SIG-M5 treated with dmso at 0.1 percent for 504 hours (cell line): ENCODE measurements around the gene TMEM116.
A peak's percentile ranks its signal among the peaks of the same experiment; 100 is the strongest.
"Not testable (repeated sequence)": the region's sequence is repeated elsewhere in the genome, so short reads cannot be mapped to it uniquely, and the experiment has no call there.

Experiments used
- DNase-seq: peaks from one replicate; lab custom pipeline; 2025; ENCODE audit not compliant: unreplicated experiment; lab: John Stamatoyannopoulos, UW

Gene TMEM116

DNA sequence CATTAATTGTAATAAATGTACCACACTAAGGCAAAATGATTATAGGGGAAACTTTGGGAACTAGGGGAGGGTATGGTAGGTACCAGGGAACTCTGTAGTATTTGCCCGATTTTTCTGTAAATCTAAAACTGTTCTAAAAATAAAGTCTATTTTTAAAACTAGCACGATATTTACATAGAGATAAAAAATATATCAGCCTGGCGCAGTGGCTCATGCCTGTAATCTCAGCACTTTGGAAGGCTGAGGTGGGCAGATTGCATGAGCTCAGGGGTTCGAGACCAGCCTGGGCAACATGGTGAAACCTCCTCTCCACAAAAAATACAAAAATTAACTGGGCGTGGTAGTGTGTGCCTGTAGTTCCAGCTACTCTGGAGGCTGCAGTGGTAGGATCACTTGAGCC lies 32.4 kb downstream of the TMEM116 start:
- DNase-seq, result no peak

DNA sequence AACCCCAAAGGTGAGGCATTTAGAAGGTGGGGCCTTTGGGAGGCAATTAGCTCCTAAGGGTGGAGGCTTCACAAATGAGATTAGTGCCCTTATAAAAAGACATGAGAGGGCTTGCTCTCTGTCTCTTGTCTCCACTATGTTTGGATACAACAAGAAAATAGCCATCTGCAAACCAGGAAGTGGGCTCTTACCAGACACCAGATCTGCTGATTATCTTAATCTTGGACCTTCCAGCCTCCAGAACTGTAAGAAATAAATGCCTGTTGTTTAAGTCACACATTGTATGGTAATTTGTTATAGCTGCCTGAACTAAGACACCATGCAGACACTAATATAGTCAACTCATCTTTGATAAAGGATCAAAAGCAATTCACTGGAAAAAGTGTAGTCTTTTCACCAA lies 34.4 kb downstream of the TMEM116 start:
- DNase-seq, result no peak

DNA sequence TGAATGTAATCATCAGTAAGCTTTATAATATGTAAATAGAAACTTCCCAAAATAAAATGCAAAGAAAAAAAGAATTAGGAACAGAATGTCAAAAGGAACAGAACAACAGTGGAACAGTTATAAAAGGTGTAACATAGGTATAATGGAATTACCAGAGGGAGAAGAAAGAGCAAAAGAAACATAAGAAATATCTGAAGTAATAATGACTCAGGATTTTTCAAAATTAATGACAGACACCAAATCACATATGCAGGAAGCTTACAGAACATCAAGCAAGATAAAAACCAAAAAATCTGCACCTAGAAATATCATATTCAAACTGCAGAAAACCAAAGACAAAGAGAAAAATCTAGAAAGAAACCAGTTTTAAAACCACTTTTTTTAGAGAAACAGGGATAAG lies 36.1 kb downstream of the TMEM116 start:
- DNase-seq, result no peak

DNA sequence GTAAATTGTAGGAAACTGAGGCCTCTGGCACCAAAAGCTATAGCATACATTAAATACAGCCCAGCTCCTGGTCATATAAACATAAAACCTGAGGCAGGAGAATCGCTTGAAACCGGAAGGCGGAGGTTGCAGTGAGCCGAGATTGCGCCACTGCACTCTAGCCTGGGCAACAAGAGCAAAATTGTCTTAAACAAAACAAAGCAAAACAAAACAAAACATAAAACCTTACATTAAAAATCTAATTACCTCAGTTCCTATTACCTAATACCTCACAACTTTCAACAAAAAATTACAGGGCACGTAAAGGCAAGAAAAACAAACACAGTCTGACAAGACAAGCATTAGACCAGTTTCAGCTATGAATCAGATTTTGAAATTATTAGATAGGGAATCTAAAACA lies 36.7 kb downstream of the TMEM116 start:
- DNase-seq, result no peak

DNA sequence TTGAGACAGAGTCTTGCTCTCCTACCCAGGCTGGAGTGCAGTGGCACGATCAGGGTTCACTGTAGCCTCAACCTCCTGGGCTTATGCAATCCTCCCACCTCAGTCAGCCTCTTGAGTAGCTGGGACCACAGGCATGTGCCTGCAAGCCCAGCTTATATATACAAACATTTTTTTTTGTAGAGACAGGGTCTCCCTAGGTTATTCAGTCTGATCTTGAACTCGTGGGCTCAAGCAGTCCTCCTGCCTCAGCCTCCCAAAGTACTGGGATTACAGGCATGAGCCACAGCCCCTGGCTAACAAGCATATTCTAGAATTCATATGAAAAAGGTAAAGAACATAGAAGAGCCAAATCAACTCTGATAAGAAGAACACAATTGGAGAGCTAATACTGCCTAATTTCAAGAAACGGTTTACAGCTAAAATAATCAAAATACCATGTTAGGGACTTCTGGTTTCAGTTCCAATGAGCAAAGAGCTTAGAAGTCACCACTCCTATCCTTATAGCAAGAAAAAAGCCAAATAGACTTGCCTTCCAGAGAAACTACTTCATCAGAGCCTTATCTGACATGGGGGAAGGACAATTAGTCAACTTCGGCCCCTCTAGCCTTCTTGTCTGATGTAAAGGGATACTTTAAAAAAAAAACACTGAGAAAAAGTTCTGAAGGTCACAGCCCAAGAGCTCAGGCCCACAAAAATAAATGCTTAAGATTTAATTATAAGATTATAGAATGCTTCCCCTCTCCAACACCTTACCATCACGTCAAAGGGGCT lies 37.6 kb downstream of the TMEM116 start:
- no peak for DNase-seq

DNA sequence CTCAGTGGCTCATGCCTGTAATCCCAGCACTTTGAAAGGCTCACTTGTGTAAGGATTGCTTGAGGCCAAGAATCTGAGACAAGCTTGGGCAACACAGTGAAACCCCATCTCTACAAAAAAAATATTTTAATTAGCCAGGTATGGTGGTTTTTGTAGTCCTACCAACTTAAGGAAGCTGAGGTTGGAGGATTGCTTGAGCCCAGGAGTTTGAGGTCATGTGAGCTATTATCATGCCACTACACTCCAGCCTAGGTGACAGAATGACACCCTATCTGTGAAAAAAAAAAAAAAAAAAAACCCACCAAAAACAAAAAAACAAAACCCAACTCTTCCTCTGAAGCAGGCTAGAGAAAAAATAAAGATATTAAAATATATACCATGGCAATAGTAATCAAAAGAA lies 41.2 kb downstream of the TMEM116 start:
- DNase-seq, result no peak

DNA sequence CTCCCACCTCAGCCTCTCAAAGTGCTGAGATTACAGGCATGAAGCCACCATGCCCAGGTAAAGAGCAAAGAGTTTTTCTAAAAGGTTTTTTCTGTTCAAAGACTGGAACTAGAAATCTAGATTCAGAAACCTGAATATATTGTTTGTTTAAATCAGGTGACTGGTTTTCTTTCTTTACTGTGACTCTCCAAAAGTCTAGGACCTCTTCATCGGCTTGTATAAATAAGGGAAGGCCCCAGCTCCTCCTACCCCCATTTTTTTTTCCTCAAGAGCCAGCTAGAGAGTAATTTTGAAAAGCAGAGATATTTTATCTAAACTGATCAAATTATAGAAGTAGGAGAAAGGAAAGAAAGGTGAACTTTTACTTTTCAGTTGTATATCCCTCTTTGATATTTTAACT lies 48.0 kb downstream of the TMEM116 start:
- no peak for DNase-seq

DNA sequence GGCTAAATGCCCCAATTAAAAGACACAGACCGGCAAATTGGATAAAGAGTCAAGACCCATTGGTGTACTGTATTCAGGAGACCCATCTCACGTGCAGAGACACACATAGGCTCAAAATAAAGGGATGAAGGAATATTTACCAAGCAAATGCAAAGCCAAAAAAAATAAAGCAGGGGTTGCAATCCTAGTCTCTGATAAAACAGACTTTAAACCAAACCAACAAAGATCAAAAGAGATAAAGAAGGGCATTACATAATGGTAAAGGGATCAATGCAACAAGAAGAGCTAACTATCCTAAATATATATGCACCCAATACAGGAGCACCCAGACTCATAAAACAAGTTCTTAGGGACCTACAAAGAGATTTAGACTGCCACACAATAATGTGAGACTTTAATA lies 53.4 kb downstream of the TMEM116 start:
- not testable (repeated sequence) for DNase-seq

DNA sequence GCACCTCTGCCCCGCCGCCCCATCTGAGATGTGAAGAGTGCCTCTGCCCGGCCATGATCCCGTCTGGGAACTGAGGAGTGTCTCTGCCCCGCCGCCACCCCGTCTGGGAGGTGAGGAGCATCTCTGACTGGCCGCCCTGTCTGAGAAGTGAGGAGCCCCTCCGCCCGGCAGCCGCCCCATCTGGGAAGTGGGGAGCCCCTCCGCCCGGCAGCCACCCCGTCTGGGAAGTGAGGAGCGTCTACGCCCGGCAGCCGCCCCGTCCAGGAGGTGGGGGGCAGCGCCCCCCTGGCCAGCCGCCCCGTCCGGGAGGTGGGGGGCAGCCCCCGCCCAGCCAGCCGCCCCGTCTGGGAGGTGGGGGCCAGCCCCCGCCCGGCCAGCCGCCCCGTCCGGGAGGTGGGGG lies 55.7 kb downstream of the TMEM116 start:
- DNase-seq, result not testable (repeated sequence)

DNA sequence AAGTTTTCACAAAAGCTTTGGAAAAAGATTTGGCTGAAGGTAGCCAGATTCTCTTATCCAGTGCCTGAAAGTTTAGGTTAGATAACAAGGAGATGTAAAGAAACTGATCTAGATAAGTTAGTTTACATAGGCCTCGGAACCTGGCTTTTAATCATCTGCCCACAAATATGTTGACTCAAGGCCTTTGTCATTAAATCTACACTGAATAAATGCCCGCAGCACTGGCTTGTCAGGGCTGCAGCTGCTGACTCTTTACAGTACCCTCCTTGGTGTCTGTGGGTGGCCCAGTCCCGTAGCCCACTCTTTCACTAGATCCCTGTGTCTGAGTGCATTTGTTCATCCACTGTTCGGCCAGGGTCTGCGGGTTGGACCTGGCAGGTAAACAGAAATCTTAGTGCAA lies 58.0 kb downstream of the TMEM116 start:
- no peak for DNase-seq

DNA sequence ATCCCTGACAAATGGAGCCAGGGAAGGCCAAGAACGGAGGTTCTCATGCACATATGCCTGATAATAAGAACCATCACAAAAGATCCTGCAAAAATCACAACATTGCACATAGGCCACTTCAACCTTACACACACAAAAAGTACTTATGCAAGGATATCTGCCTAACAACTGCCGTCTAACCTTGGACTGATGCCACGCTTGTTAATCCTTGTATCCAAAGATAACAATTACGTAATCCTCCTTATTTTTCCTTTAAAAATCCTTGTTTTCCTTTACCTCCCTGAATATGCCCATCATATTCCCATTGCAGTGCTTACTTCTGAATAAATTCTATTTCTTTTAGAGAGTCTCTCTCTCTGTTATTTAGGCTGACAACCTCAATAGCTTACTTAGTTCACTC lies 59.5 kb downstream of the TMEM116 start:
- no peak for DNase-seq

DNA sequence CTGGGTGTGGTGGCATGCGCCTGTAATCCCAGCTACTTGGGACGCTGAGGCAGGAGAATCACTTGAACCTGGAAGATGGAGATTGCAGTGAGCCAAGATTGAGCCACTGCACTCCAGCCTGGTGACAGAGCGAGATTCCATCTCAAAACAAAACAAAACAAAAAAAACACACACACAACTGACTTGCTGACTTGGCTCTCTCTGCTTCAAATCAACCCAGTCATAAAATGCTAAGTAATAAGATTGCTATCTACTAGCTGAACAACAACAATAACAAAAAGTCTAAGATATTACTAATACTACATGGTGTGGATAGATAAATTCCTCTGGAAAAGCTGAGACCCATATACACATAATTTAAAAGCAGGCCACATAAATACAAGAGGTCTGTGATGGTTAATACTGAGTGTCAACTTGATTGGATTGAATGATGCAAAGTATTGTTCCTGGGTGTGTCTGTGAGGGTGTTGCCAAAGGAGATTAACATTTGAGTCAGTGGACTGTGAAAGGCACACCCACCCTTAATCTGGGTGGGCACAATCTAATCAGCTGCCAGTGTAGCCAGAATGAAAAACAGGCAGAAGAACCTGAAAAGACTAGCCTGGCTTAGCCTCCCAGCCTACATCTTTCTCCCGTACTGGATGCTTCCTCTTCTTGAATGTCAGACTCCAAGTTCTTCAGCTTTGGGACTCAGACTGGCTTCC lies 60.7 kb downstream of the TMEM116 start:
- DNase-seq, result not testable (repeated sequence)

DNA sequence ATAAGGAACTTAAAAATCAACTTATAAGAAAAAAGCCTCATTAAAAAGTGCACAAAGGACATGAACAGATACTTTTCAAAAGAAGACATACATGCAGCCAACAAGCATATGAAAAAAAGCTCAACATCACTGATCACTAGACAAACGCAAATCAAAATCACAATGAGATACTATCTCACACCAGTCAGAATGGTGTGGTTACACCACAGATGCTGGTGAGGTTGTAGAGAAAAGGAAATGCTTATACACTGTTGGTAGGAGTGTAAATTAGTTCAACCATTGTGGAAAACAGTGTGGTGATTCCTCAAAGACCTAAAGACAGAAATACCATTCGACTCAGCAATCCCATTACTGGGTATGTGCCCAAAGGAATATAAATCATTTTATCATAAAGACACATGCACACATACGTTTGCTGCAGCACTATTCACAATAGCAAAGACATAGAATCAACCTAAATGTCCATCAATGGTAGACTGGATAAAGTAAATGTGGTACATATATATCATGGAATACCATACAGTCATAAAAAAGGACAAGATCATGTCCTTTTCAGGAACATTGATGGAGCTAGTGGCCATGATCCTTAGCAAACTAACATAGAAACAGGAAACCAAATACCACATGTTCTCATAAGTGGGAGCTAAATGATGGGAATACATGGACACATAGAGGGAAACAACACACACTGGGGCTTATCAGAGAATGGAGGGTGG lies 61.8 kb downstream of the TMEM116 start:
- not testable (repeated sequence) for DNase-seq

DNA sequence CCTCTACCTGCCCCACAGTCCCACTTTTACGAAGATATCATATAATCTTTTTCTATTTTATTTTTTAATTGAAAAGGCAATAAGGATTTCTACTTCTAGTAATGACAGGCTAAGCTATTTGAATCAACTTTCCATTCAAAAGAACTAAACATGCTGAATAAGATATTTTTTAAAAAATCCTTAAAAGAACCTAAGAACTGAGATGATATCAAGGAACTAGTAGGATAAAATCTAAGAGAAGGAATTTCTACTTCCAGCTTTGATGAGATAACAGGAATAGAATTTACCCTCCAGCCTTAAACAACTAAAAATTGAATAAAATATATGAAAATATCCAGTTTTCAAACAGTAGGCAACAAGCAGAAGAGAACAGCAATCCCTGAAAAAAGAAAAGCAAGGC lies 69.0 kb downstream of the TMEM116 start:
- no peak for DNase-seq

DNA sequence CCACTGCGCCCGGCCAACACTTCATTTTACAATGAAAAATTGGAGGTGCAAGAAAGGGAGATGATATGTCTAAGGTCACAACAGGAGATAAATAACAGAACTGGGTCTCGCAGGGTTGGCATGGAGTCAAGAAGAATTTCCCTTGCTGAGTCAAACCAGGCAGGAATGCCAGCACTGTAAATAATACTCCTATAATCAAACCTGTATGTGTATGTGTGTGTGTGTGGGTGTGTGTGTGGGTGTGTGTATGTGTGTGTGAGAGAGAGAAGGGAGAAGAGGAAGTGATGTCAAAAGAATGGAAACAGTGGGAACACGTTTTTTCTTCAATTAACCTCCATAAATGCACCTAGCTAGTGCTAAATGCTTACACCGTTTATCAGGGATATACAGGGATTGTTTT lies 70.4 kb downstream of the TMEM116 start:
- peak; percentile 32 for DNase-seq

DNA sequence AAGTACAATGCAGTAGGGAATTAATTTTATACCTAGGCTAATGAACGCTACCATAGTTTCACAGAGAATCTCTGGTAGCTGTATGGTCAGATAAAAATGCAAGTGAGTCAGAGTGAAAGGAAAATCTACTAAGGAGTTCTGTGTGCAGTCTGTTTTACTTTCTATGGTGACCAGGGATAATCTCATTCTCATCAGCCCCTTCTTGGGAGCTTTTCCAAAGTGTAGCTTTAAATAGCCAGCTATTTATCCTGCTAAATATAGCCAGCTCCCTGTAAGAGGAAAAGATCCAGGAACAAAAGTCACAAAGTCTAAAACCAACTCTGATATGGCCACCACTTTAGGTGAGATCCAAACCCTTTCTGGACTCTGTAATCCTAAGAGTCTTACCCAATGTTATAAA lies 75.5 kb downstream of the TMEM116 start:
- no peak for DNase-seq

DNA sequence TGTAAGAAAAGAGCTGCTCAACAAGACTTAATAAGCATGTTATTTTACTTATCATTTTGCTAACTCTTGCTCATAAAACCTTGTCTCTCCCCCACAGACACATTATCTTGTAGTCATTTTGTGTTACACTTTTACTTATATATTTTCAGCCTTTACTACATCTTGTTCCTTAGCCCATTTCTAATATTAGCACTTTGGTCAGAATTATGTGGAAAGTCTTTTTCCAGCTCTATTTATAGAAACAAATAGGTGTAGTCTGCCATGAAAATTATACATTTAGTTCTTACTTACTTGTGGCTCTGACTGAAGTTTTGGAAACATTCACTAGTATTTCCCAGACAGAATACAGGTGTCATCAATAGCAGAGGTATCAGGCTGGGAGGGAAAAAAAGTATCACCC lies 76.1 kb downstream of the TMEM116 start:
- DNase-seq, result no peak

DNA sequence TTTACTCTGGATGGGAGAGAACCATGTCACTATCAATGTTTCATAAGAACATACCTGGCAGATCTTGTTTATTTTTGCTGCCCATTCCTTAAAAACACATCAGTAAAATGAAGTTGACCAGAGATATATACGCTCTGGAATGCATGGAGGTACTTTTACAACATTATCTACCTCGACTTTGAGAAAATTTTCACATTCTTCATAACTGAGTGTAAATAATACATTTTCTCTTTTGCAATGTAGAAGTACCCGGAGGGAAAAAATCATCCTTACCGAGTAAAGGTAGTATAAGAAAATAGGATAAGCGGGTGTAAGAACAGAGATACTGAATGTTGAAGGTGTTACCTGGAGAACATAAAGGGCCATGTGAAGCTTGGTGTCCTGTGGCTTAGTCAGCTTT lies 80.7 kb downstream of the TMEM116 start:
- DNase-seq, result no peak

DNA sequence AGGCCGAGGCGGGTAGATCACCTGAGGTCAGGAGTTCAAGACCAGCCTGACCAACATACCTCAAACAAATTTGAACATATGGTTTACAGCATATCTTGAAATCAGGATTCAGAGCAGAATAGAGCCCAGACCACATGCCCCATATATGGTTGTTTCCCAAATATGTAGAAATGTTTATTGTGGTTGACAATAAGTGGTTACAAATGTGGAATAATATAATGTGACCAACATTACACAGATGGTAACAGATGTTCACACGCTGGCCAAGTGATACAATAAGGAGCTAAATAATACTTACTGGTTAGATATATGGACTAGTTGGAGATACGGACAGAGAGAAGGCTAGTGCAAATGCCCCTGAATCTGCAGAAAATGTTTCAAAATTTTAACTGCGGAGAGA lies 85.6 kb downstream of the TMEM116 start:
- DNase-seq, result no peak

DNA sequence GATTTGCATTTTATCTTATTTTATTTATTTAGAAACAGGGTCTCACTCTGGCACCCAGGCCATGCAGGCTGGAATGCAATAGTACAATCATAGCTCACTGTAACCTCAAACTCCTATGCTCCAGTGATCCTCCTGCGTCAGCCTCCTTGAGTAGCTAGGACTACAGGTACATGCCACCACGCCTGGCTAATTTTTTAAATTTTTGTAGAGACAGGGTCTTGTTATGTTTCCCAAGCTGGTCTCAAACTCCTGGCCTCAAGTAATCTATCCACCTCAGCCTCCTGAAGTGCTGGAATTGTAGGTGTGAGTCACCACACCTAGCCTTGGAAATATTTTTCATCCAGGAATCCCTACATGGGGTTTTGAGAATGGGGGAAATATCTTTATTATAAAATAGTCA lies 86.3 kb downstream of the TMEM116 start:
- DNase-seq, result no peak

DNA sequence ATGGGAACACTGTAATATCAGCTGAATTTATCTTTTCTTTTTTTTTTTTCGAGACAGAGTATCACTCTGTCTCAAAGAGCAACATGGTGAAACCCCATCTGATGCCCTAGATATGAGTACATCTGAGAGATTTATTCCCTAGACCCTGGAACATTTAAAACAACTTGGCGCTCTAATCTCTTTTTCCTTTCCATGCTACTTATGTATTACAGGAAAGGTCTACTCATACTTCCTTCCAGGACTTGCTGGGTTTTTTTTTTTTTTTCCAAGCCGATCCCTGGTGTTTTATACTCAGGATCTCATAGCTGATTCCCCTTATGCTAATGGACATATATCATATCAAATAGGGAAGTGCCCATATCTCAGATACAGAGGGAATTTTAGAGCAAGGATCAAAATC lies 87.8 kb downstream of the TMEM116 start:
- DNase-seq, result no peak

DNA sequence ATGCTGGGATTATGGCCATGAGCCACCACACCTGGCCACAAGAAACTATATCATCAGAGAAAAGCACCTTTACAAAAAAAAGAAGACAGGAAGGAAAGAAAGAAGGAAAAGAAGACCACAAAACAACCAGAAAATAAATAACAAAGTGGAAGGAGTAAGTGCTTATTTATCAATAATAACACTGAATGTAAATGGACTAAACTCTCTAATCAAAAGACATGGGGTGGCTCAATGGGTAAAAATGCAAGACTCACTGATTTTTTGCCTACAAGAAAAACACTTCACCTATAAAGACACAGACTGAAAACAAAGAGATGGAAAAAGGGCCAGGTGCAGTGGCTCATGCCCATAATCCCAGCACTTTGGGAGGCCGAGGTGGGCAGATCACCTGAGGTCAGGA lies 105.2 kb downstream of the TMEM116 start:
- no peak for DNase-seq
